Spleen (tissue), 3 donors: ENCODE results near the gene XIRP1.

Source experiments
- POLR2A ChIP-seq, 3 donors: fragments of 450-650 bp; IDR thresholded peaks; one replicate each; pipeline ENCODE4 v1.5.1; 2017; ENCODE audit warnings: antibody characterized with exemption in 3 of 3, mild to moderate bottlenecking in 1 of 3
- POLR2AphosphoS5 ChIP-seq, 3 donors: sonication (generic); formaldehyde crosslinking; IDR thresholded peaks; one replicate each; pipeline ENCODE4 v1.5.1; 2017; ENCODE audit warnings: antibody characterized with exemption in 3 of 3

DNA sequence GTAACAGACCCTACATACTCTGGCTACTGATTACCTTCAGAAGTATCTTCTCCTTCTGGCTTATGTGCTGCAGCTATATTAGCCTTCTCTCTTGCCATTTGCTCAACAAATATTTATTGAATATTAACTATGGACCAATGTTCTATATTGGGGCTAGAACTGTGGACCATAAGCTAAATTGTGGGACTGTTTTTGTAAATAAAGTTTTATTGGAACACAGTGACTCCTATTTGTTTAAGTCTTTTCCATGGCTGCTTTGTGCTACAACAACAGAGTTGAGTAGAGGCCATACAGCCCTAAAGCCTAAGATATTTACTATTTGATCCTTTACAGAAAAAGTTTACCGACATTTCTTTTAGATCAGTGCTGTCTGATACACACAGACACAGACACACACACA lies 20.3 kb upstream of the XIRP1 start:
- no peak for TF ChIP-seq POLR2A (IDR thresholded peaks at IDR 0.05)
- no peak for TF ChIP-seq POLR2AphosphoS5 (IDR thresholded peaks at IDR 0.05)
